PFSK-1 (cell line): ENCODE data around the gene COL23A1.

Experiments
- FOXP2 ChIP-seq: optimal IDR thresholded peaks from 2 replicates; pipeline ENCODE3; 2011; ENCODE audit warnings: borderline replicate concordance, control low read depth, inconsistent platforms; ENCODE audit not compliant: insufficient read depth; ENCODE audit errors: extremely low read length, extremely low read depth
- POLR2AphosphoS5 ChIP-seq: IDR thresholded peaks from 2 replicates; pipeline ENCODE4 v1.6.1; 2012; ENCODE audit warnings: low read depth, mild to moderate bottlenecking, control low read depth, low read length, moderate library complexity
- REST ChIP-seq, 2 experiments: IDR thresholded peaks; 2 replicates each; pipeline versions ENCODE4 v1.6.1 to v1.8.0; 2011 to 2012; ENCODE audit warnings: low read depth in 2 of 2, low read length in 2 of 2, control low read depth in 1 of 2, inconsistent platforms in 1 of 2, mild to moderate bottlenecking in 1 of 2, moderate library complexity in 1 of 2; ENCODE audit not compliant: insufficient read depth in 1 of 2
- SIN3A ChIP-seq: IDR thresholded peaks from 2 replicates; pipeline ENCODE4 v1.6.1; 2012; ENCODE audit warnings: mild to moderate bottlenecking, low read length, moderate library complexity, borderline replicate concordance; ENCODE audit not compliant: insufficient read depth
- TAF1 ChIP-seq: IDR thresholded peaks from 2 replicates; pipeline ENCODE4 v1.6.1; 2012; ENCODE audit warnings: low read length, control low read depth, borderline replicate concordance; ENCODE audit not compliant: insufficient read depth

GRCh38 chr5:178469975-178470759 is 120.0 kb downstream of the COL23A1 start:
- no peak for TF ChIP-seq POLR2AphosphoS5
- no peak for TF ChIP-seq FOXP2
- TF ChIP-seq TAF1: no peak
- no peak for TF ChIP-seq REST (IDR thresholded peaks at IDR 0.05; ENCODE audit: insufficient read depth in 1 of 2, low read depth in 2 of 2, low read length in 2 of 2)
- TF ChIP-seq SIN3A: no peak
